Kidney glomerular epithelial cell (primary cell): ENCODE data around the gene CAPN12.
"Not testable (repeated sequence)": the region's sequence is repeated elsewhere in the genome, so short reads cannot be mapped to it uniquely, and the experiment has no call there.

Experiments
- DNase-seq: peaks from one replicate; lab custom pipeline; 2025; lab: John Stamatoyannopoulos, UW

CAPN12 gene

GRCh38 chr19:38770228-38770948 is 26.1 kb upstream of the CAPN12 start:
- DNase-seq = not testable (repeated sequence)

- no peak for DNase-seq
Measured at GRCh38 chr19:38769635-38770211, 25.4 kb upstream of the CAPN12 start.

- no peak for DNase-seq
Measured at GRCh38 chr19:38766276-38767047, 22.2 kb upstream of the CAPN12 start.

GRCh38 chr19:38765214-38765613 is 20.9 kb upstream of the CAPN12 start:
- DNase-seq = no peak

- DNase-seq = peak; percentile 75
Measured at GRCh38 chr19:38763795-38764220, 19.5 kb upstream of the CAPN12 start.

GRCh38 chr19:38761884-38762389 is 17.7 kb upstream of the CAPN12 start:
- DNase-seq = not testable (repeated sequence)

GRCh38 chr19:38760805-38761517 is 16.7 kb upstream of the CAPN12 start:
- not testable (repeated sequence) for DNase-seq

GRCh38 chr19:38759590-38760003 is 15.3 kb upstream of the CAPN12 start:
- no peak for DNase-seq

GRCh38 chr19:38754196-38754595 is 9.9 kb upstream of the CAPN12 start:
- DNase-seq = not testable (repeated sequence)

GRCh38 chr19:38753783-38754182 is 9.5 kb upstream of the CAPN12 start:
- DNase-seq = not testable (repeated sequence)

- no peak for DNase-seq
Measured at GRCh38 chr19:38745316-38745715, 1.0 kb upstream of the CAPN12 start.

GRCh38 chr19:38744874-38745273 is 600 bp upstream of the CAPN12 start:
- DNase-seq = no peak

GRCh38 chr19:38743394-38744297 is 628 bp downstream of the CAPN12 start:
- no peak for DNase-seq

GRCh38 chr19:38742906-38743305 is 1.4 kb downstream of the CAPN12 start:
- DNase-seq = no peak

GRCh38 chr19:38742296-38742695 is 2.0 kb downstream of the CAPN12 start:
- no peak for DNase-seq

GRCh38 chr19:38741670-38742069 is 2.6 kb downstream of the CAPN12 start:
- no peak for DNase-seq

- no peak for DNase-seq
Measured at GRCh38 chr19:38740932-38741331, 3.3 kb downstream of the CAPN12 start.

GRCh38 chr19:38740257-38740592 is 4.0 kb downstream of the CAPN12 start:
- DNase-seq = no peak

- no peak for DNase-seq
Measured at GRCh38 chr19:38739440-38740256, 4.6 kb downstream of the CAPN12 start.
